Suprapubic skin (tissue), 3 donors: ENCODE data around the gene TSPAN17.

Experiments
- POLR2AphosphoS5 ChIP-seq, 3 donors: sonication (generic); formaldehyde crosslinking; IDR thresholded peaks; one replicate each; pipeline ENCODE4 v1.6.1; 2017; ENCODE audit warnings: antibody characterized with exemption in 3 of 3
- TF ChIP-seq, protein P1 (sequence below), 2 donors: fragments of 200-600 bp in 1 of 2; fragments of 450-650 bp in 1 of 2; sonication (generic) in 1 of 2; IDR thresholded peaks; one replicate each; pipeline ENCODE4 v1.5.1; 2016 to 2019; ENCODE audit warnings: antibody characterized with exemption in 2 of 2, mild to moderate bottlenecking in 1 of 2, moderate library complexity in 1 of 2

- TF ChIP-seq, protein P1, sequence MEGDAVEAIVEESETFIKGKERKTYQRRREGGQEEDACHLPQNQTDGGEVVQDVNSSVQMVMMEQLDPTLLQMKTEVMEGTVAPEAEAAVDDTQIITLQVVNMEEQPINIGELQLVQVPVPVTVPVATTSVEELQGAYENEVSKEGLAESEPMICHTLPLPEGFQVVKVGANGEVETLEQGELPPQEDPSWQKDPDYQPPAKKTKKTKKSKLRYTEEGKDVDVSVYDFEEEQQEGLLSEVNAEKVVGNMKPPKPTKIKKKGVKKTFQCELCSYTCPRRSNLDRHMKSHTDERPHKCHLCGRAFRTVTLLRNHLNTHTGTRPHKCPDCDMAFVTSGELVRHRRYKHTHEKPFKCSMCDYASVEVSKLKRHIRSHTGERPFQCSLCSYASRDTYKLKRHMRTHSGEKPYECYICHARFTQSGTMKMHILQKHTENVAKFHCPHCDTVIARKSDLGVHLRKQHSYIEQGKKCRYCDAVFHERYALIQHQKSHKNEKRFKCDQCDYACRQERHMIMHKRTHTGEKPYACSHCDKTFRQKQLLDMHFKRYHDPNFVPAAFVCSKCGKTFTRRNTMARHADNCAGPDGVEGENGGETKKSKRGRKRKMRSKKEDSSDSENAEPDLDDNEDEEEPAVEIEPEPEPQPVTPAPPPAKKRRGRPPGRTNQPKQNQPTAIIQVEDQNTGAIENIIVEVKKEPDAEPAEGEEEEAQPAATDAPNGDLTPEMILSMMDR (IDR thresholded peaks at IDR 0.05): no peak
- no peak for TF ChIP-seq POLR2AphosphoS5 (IDR thresholded peaks at IDR 0.05)
Measured at GRCh38 chr5:176690911-176691310, 43.6 kb downstream of the TSPAN17 start.
